ENCODE measurements around the gene FDX2. TPM values are rescaled to one million over a fixed set of nuclear protein-coding genes. Genes with fewer than 3 reads are reported as not detected.
A peak's percentile ranks its signal among the peaks of the same experiment; 100 is the strongest.
"Not testable (repeated sequence)": the region's sequence is repeated elsewhere in the genome, so short reads cannot be mapped to it uniquely, and the experiment has no call there.

Gene FDX2
- total RNA-seq, 2 donors from 2014 or later: 11.2 to 11.8 TPM

GRCh38 chr19:10290357-10290875, 25.4 kb downstream of the FDX2 start:
- ATAC-seq: no peak
- no peak for DNase-seq
- intact Hi-C loops (cut with DNase I, micrococcal nuclease): no loop called here

GRCh38 chr19:10289836-10290356, 25.9 kb downstream of the FDX2 start, which contains the start of gene ICAM5:
Gene ICAM5 (plus strand): TSS chr19:10289952. CDS start chr19:10290044, 92 bp downstream.
- DNase-seq: no peak
- intact Hi-C loops (cut with DNase I, micrococcal nuclease): loop anchor here in 1 of 2 donors (10.0 kb wide), 1 partner anchor 415 kb away; the partner anchor contains the start of gene QTRT1
- ATAC-seq: no peak

- DNase-seq: peak; percentile 31 to 60
- ATAC-seq: no peak
- intact Hi-C loops (cut with DNase I, micrococcal nuclease): loop anchor here in 1 of 2 donors (10.0 kb wide), 1 partner anchor 416 kb away; the partner anchor contains the start of gene QTRT1
These were observed 26.5 kb downstream of the FDX2 start for GRCh38 chr19:10289167-10289835.

- DNase-seq (peak; percentile 64 to 65), ATAC-seq (peak; percentile 43)
- intact Hi-C loops (cut with DNase I, micrococcal nuclease): loop anchor here in 1 of 2 donors (10.0 kb wide), 1 partner anchor 416 kb away; the partner anchor contains the start of gene QTRT1
These were observed 27.1 kb downstream of the FDX2 start for GRCh38 chr19:10288662-10289166.

- peak; percentile 43 to 67 for DNase-seq
- peak; percentile 24 for ATAC-seq
- intact Hi-C loops (cut with DNase I, micrococcal nuclease): loop anchor here in 1 of 2 donors (10.0 kb wide), 1 partner anchor 418 kb away; the partner anchor contains the start of gene QTRT1
These were observed 28.7 kb downstream of the FDX2 start, which contains the start of gene ICAM4 for GRCh38 chr19:10286803-10287737. Gene ICAM4 (plus strand): TSS chr19:10286955. CDS start chr19:10287013, 58 bp downstream.

- ATAC-seq (no peak), DNase-seq (no peak)
- intact Hi-C loops (cut with DNase I, micrococcal nuclease): loop anchor here in 1 of 2 donors (10.0 kb wide), 1 partner anchor 419 kb away; the partner anchor contains the start of gene QTRT1
These were observed 30.4 kb downstream of the FDX2 start for GRCh38 chr19:10285393-10285792.

- ATAC-seq: no peak
- intact Hi-C loops (cut with DNase I, micrococcal nuclease): loop anchor here in 1 of 2 donors (10.0 kb wide), 1 partner anchor 420 kb away; the partner anchor contains the start of gene QTRT1
- DNase-seq: no peak
These were observed 30.9 kb downstream of the FDX2 start for GRCh38 chr19:10284960-10285278.

- DNase-seq: no peak
- intact Hi-C loops (cut with DNase I, micrococcal nuclease): loop anchor here in 1 of 2 donors (10.0 kb wide), 1 partner anchor 420 kb away; the partner anchor contains the start of gene QTRT1
These were observed 31.5 kb downstream of the FDX2 start for GRCh38 chr19:10284065-10284959.

GRCh38 chr19:10283301-10284064, 32.3 kb downstream of the FDX2 start:
- ATAC-seq (no peak), DNase-seq (no peak)
- intact Hi-C loops (cut with DNase I, micrococcal nuclease): loop anchor here in 1 of 2 donors (10.0 kb wide), 1 partner anchor 421 kb away; the partner anchor contains the start of gene QTRT1

More at GRCh38 chr19:10284065-10284959, 31.5 kb downstream of the FDX2 start:
- ATAC-seq: no peak

GRCh38 chr19:10282043-10282442, 33.8 kb downstream of the FDX2 start:
- intact Hi-C loops (cut with DNase I, micrococcal nuclease): loop anchor here in 1 of 2 donors (10.0 kb wide), 1 partner anchor 423 kb away; the partner anchor contains the start of gene QTRT1
- not testable (repeated sequence) for ATAC-seq, DNase-seq

- intact Hi-C loops (cut with DNase I, micrococcal nuclease): loop anchor here in 1 of 2 donors (10.0 kb wide), 1 partner anchor 425 kb away; the partner anchor contains the start of gene QTRT1
- ATAC-seq (no peak), DNase-seq (no peak)
These were observed 35.9 kb downstream of the FDX2 start for GRCh38 chr19:10279737-10280442.

GRCh38 chr19:10278935-10279334, 36.9 kb downstream of the FDX2 start:
- intact Hi-C loops (cut with DNase I, micrococcal nuclease): no loop called here
- ATAC-seq: no peak
- no peak for DNase-seq

GRCh38 chr19:10277795-10278589, 37.8 kb downstream of the FDX2 start:
- intact Hi-C loops (cut with DNase I, micrococcal nuclease): no loop called here
- ATAC-seq: no peak
- no peak for DNase-seq

GRCh38 chr19:10274589-10274988, 41.2 kb downstream of the FDX2 start:
- DNase-seq (no peak), ATAC-seq (no peak)
- intact Hi-C loops (cut with DNase I, micrococcal nuclease): no loop called here

- ATAC-seq: no peak
- DNase-seq: peak in 1 of 2 donors; percentile 52
- intact Hi-C loops (cut with DNase I, micrococcal nuclease): no loop called here
These were observed 44.2 kb downstream of the FDX2 start for GRCh38 chr19:10271543-10272086.

Measured in left colon (tissue), 2 donors.